ENCODE measurements around the gene DCDC1. TPM values are rescaled to one million over a fixed set of nuclear protein-coding genes. Genes with fewer than 3 reads are reported as not detected.

DCDC1 gene
- total RNA-seq, 1 donor from 2014 or later: not detected

GRCh38 chr11:31236143-31236542 lies 133.4 kb downstream of the DCDC1 start:
- DNase-seq (ENCODE audit: extremely low read depth, low read depth, low spot score): no peak

- no peak for DNase-seq (ENCODE audit: extremely low read depth, low read depth, low spot score)
These were observed 136.1 kb downstream of the DCDC1 start for GRCh38 chr11:31233425-31233824.

- DNase-seq (ENCODE audit: extremely low read depth, low read depth, low spot score): no peak
These were observed 137.9 kb downstream of the DCDC1 start for GRCh38 chr11:31231601-31232000.

- DNase-seq (ENCODE audit: extremely low read depth, low read depth, low spot score): no peak
These were observed 150.7 kb downstream of the DCDC1 start for GRCh38 chr11:31218847-31219246.

- DNase-seq (ENCODE audit: extremely low read depth, low read depth, low spot score): no peak
These were observed 155.2 kb downstream of the DCDC1 start for GRCh38 chr11:31214372-31214771.

GRCh38 chr11:31199378-31199777 lies 170.2 kb downstream of the DCDC1 start:
- DNase-seq (ENCODE audit: extremely low read depth, low read depth, low spot score): no peak

- no peak for DNase-seq (ENCODE audit: extremely low read depth, low read depth, low spot score)
These were observed 195.4 kb downstream of the DCDC1 start for GRCh38 chr11:31173926-31174680.

- DNase-seq (ENCODE audit: extremely low read depth, low read depth, low spot score): peak; percentile 1
These were observed 208.8 kb downstream of the DCDC1 start for GRCh38 chr11:31160504-31161422.

- DNase-seq (ENCODE audit: extremely low read depth, low read depth, low spot score): no peak
These were observed 218.7 kb downstream of the DCDC1 start for GRCh38 chr11:31150841-31151240.

- DNase-seq (ENCODE audit: extremely low read depth, low read depth, low spot score): no peak
These were observed 219.5 kb downstream of the DCDC1 start for GRCh38 chr11:31150011-31150410.

GRCh38 chr11:31141789-31142188 lies 227.8 kb downstream of the DCDC1 start:
- DNase-seq (ENCODE audit: extremely low read depth, low read depth, low spot score): no peak

GRCh38 chr11:31139479-31139878 lies 230.1 kb downstream of the DCDC1 start:
- DNase-seq (ENCODE audit: extremely low read depth, low read depth, low spot score): no peak

GRCh38 chr11:31132531-31133421 lies 236.8 kb downstream of the DCDC1 start:
- DNase-seq (ENCODE audit: extremely low read depth, low read depth, low spot score): no peak

GRCh38 chr11:31131760-31132159 lies 237.8 kb downstream of the DCDC1 start:
- no peak for DNase-seq (ENCODE audit: extremely low read depth, low read depth, low spot score)

- no peak for DNase-seq (ENCODE audit: extremely low read depth, low read depth, low spot score)
These were observed 242.2 kb downstream of the DCDC1 start for GRCh38 chr11:31127290-31127689.

GRCh38 chr11:31120428-31120827 lies 249.1 kb downstream of the DCDC1 start:
- DNase-seq (ENCODE audit: extremely low read depth, low read depth, low spot score): no peak

- no peak for DNase-seq (ENCODE audit: extremely low read depth, low read depth, low spot score)
These were observed 251.0 kb downstream of the DCDC1 start for GRCh38 chr11:31118566-31118965.

- DNase-seq (ENCODE audit: extremely low read depth, low read depth, low spot score): no peak
These were observed 252.5 kb downstream of the DCDC1 start for GRCh38 chr11:31117038-31117437.

- no peak for DNase-seq (ENCODE audit: extremely low read depth, low read depth, low spot score)
These were observed 255.1 kb downstream of the DCDC1 start for GRCh38 chr11:31114442-31114841.

- no peak for DNase-seq (ENCODE audit: extremely low read depth, low read depth, low spot score)
These were observed 258.7 kb downstream of the DCDC1 start for GRCh38 chr11:31110830-31111229.

- DNase-seq (ENCODE audit: extremely low read depth, low read depth, low spot score): no peak
These were observed 260.1 kb downstream of the DCDC1 start for GRCh38 chr11:31109446-31109845.

Measured in glomerular endothelial cell (primary cell).